ENCODE data around the gene L3MBTL4.

DNA sequence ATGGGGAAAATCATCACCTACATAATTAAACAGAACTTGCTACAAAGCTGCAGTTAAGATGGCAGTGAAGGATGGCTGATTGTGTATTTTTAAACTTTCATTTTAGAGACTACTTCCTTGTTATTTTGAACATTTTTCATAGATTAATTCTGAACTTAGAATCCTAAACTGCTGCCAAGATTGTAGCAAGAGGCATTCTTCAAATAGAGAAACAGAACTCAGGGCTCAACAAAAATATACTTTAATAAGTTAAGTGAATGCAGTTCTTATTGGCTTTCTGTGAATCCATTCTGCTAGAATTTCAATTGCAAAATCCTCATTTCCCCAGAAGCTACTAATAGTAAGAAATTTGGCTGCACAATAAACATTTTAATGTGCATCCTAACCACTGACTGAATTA lies 160.3 kb downstream of the L3MBTL4 start:
- TF ChIP-seq, protein P1, sequence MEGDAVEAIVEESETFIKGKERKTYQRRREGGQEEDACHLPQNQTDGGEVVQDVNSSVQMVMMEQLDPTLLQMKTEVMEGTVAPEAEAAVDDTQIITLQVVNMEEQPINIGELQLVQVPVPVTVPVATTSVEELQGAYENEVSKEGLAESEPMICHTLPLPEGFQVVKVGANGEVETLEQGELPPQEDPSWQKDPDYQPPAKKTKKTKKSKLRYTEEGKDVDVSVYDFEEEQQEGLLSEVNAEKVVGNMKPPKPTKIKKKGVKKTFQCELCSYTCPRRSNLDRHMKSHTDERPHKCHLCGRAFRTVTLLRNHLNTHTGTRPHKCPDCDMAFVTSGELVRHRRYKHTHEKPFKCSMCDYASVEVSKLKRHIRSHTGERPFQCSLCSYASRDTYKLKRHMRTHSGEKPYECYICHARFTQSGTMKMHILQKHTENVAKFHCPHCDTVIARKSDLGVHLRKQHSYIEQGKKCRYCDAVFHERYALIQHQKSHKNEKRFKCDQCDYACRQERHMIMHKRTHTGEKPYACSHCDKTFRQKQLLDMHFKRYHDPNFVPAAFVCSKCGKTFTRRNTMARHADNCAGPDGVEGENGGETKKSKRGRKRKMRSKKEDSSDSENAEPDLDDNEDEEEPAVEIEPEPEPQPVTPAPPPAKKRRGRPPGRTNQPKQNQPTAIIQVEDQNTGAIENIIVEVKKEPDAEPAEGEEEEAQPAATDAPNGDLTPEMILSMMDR (IDR thresholded peaks at IDR 0.05 in 4 of 5, conservative IDR thresholded peaks at IDR 0.05 in 1 of 5) = no peak
- TF ChIP-seq POLR2A (IDR thresholded peaks at IDR 0.05) = no peak

Data from gastrocnemius medialis (tissue), 4 donors.